Uterus (tissue), 4 donors: ENCODE data around the gene MND1. TPM values are rescaled to one million over a fixed set of nuclear protein-coding genes. Genes with fewer than 3 reads are reported as not detected.

ENCODE experiments used
- DNase-seq, 2 donors: peaks; one replicate each; pipeline ENCODE4 v3.0.0-alpha.2; 2019 to 2020
- H3K27ac ChIP-seq, 2 donors: fragments of 200-600 bp; sonication (generic); 1 replicate in 1 of 2; 2 replicates in 1 of 2; pipeline ENCODE4 v1.5.1; 2016 to 2018
- H3K27me3 ChIP-seq, 2 donors: fragments of 200-600 bp; sonication (generic); one replicate each; pipeline ENCODE4 v1.5.1; 2018 to 2019; ENCODE audit warnings: control low read depth in 1 of 2
- H3K36me3 ChIP-seq, 2 donors: fragments of 200-600 bp; sonication (generic); one replicate each; pipeline ENCODE4 v1.5.1; 2019; ENCODE audit warnings: control low read depth in 1 of 2
- H3K4me1 ChIP-seq, 2 donors: fragments of 200-600 bp; sonication (generic); one replicate each; pipeline ENCODE4 v1.5.1; 2018 to 2019; ENCODE audit warnings: control low read depth in 1 of 2
- H3K4me3 ChIP-seq, 2 donors: fragments of 200-600 bp; sonication (generic); 1 replicate in 1 of 2; 2 replicates in 1 of 2; pipeline ENCODE4 v1.5.1; 2018 to 2019; ENCODE audit warnings: mild to moderate bottlenecking in 1 of 2
- H3K9me3 ChIP-seq, 2 donors: fragments of 200-600 bp; sonication (generic); one replicate each; pipeline ENCODE4 v1.5.1; 2019; ENCODE audit warnings: control low read depth in 1 of 2
- CTCF ChIP-seq, 4 experiments: fragments of 200-600 bp in 2 of 4; fragments of 450-650 bp in 2 of 4; sonication (generic) in 2 of 4; IDR thresholded peaks; one replicate each; pipeline ENCODE4 v1.5.1; 2016 to 2019; ENCODE audit warnings: antibody characterized with exemption in 4 of 4, mild to moderate bottlenecking in 2 of 4, moderate library complexity in 1 of 4
- POLR2A ChIP-seq, 2 donors: fragments of 450-650 bp; IDR thresholded peaks; one replicate each; pipeline ENCODE4 v1.6.1; 2016; ENCODE audit warnings: antibody characterized with exemption in 2 of 2, mild to moderate bottlenecking in 1 of 2, moderate library complexity in 1 of 2
- intact Hi-C: fragments of 100-400 bp; cut with DNase I; formaldehyde crosslinking; loops from one replicate; pipeline ENCODE4 v1.15.1; 2023; ENCODE audit warnings: low total_unique reads
- total RNA-seq, 4 donors: library from RNA; depleted of rRNA in 3 of 4; stranded (reverse); fragments of >200 nt in 3 of 4; gene quantifications; one replicate each; pipeline versions ENCODE4 v1.1.0 to v1.2.4, GENCODE V29; 2014 to 2023
- donor health status: DM: yes; HTN: yes; CAD: no.

Gene MND1
- total RNA-seq, 4 donors from 2014 or later = 1.0 to 6.5 TPM; not detected in 2

- DNase-seq = no peak
- no peaks in the 10 kb centered on the region for H3K36me3 ChIP-seq
- H3K9me3 ChIP-seq = no peaks in the 10 kb centered on the region
- no peaks in the 10 kb centered on the region for H3K27me3 ChIP-seq
- TF ChIP-seq POLR2A (IDR thresholded peaks at IDR 0.05) = no peak
- TF ChIP-seq CTCF (IDR thresholded peaks at IDR 0.05) = no peak
- no peak overlapping the region for H3K27ac ChIP-seq
- no peak overlapping the region for H3K4me3 ChIP-seq
- intact Hi-C loops = no loop called here
- H3K4me1 ChIP-seq = no peaks in the 10 kb centered on the region
Observed at GRCh38 chr4:153418121-153418520, 73.6 kb downstream of the MND1 start.

- DNase-seq = no peak
- intact Hi-C loops = no loop called here
- H3K27ac ChIP-seq = no peak overlapping the region
- TF ChIP-seq POLR2A (IDR thresholded peaks at IDR 0.05) (no peak), CTCF (IDR thresholded peaks at IDR 0.05) (no peak)
- no peaks in the 10 kb centered on the region for H3K9me3 ChIP-seq
- H3K4me1 ChIP-seq = no peaks in the 10 kb centered on the region
- H3K27me3 ChIP-seq = no peaks in the 10 kb centered on the region
- H3K4me3 ChIP-seq = no peak overlapping the region
- H3K36me3 ChIP-seq = no peaks in the 10 kb centered on the region
Observed at GRCh38 chr4:153418558-153418957, 74.1 kb downstream of the MND1 start.

GRCh38 chr4:153419029-153419428 lies 74.5 kb downstream of the MND1 start:
- H3K4me3 ChIP-seq = no peak overlapping the region
- H3K27me3 ChIP-seq = no peaks in the 10 kb centered on the region
- H3K36me3 ChIP-seq = no peaks in the 10 kb centered on the region
- H3K9me3 ChIP-seq = no peaks in the 10 kb centered on the region
- TF ChIP-seq POLR2A (IDR thresholded peaks at IDR 0.05) = no peak
- TF ChIP-seq CTCF (IDR thresholded peaks at IDR 0.05) = no peak
- intact Hi-C loops = no loop called here
- H3K27ac ChIP-seq = no peak overlapping the region
- no peak for DNase-seq
- no peaks in the 10 kb centered on the region for H3K4me1 ChIP-seq

GRCh38 chr4:153419673-153420278 lies 75.3 kb downstream of the MND1 start:
- DNase-seq = no peak
- intact Hi-C loops = no loop called here
- H3K9me3 ChIP-seq = no peaks in the 10 kb centered on the region
- TF ChIP-seq POLR2A (IDR thresholded peaks at IDR 0.05) (no peak), CTCF (IDR thresholded peaks at IDR 0.05) (no peak)
- H3K4me1 ChIP-seq = no peaks in the 10 kb centered on the region
- H3K4me3 ChIP-seq = no peak overlapping the region
- H3K36me3 ChIP-seq = no peaks in the 10 kb centered on the region
- no peaks in the 10 kb centered on the region for H3K27me3 ChIP-seq
- no peak overlapping the region for H3K27ac ChIP-seq

- H3K27ac ChIP-seq = no peak overlapping the region
- no peak overlapping the region for H3K4me3 ChIP-seq
- intact Hi-C loops = no loop called here
- H3K27me3 ChIP-seq = no peaks in the 10 kb centered on the region
- H3K4me1 ChIP-seq = no peaks in the 10 kb centered on the region
- no peak for DNase-seq
- H3K9me3 ChIP-seq = no peaks in the 10 kb centered on the region
- H3K36me3 ChIP-seq = no peaks in the 10 kb centered on the region
- no peak for TF ChIP-seq POLR2A (IDR thresholded peaks at IDR 0.05)
- no peak for TF ChIP-seq CTCF (IDR thresholded peaks at IDR 0.05)
Observed at GRCh38 chr4:153420361-153420760, 75.9 kb downstream of the MND1 start.
